Lung (tissue), 12 donors: ENCODE measurements around the gene KIAA0232. TPM values are rescaled to one million over a fixed set of nuclear protein-coding genes. Genes with fewer than 3 reads are reported as not detected.
"Not testable (repeated sequence)": the region's sequence is repeated elsewhere in the genome, so short reads cannot be mapped to it uniquely, and the experiment has no call there.

Experiments used
- ATAC-seq: fragments of 200-7000 bp; cut with Tn5 transposase; one replicate; pipeline ENCODE4 v1.9.1; 2020; ENCODE audit warnings: moderate number of reproducible peaks; ENCODE audit not compliant: insufficient read depth, low FRiP score
- DNase-seq, 3 donors: peaks; one replicate each; pipeline ENCODE4 v3.0.0-alpha.2; 2013 to 2017
- H3K27ac ChIP-seq, 2 donors: one replicate each; pipeline ENCODE4 v1.5.1; 2013; ENCODE audit warnings: mild to moderate bottlenecking in 2 of 2, moderate library complexity in 2 of 2, control low read depth in 1 of 2, inconsistent platforms in 1 of 2, low read depth in 1 of 2, low read length in 1 of 2
- H3K27me3 ChIP-seq, 3 donors: one replicate each; pipeline ENCODE4 v1.5.1; 2013; ENCODE audit warnings: low read length in 2 of 3; ENCODE audit not compliant: control insufficient read depth in 3 of 3, insufficient read depth in 3 of 3
- H3K36me3 ChIP-seq, 4 donors: one replicate each; pipeline ENCODE4 v1.5.1; 2013; ENCODE audit warnings: low read length in 4 of 4, mild to moderate bottlenecking in 1 of 4, moderate library complexity in 1 of 4; ENCODE audit not compliant: control insufficient read depth in 4 of 4, insufficient read depth in 4 of 4
- H3K4me1 ChIP-seq, 5 donors: one replicate each; pipeline ENCODE4 v1.5.1; 2013; ENCODE audit warnings: low read length in 5 of 5, mild to moderate bottlenecking in 2 of 5, moderate library complexity in 1 of 5; ENCODE audit not compliant: control insufficient read depth in 5 of 5, insufficient read depth in 5 of 5
- H3K4me3 ChIP-seq: one replicate; pipeline ENCODE4 v1.5.1; 2013; ENCODE audit warnings: mild to moderate bottlenecking, control low read depth, moderate library complexity
- H3K9ac ChIP-seq, 2 donors: one replicate each; pipeline ENCODE4 v1.5.1; 2013; ENCODE audit warnings: low read length in 2 of 2, control low read depth in 1 of 2; ENCODE audit not compliant: insufficient read depth in 1 of 2
- H3K9me3 ChIP-seq, 4 donors: one replicate each; pipeline ENCODE4 v1.5.1; 2013; ENCODE audit warnings: low read length in 3 of 4, mild to moderate bottlenecking in 1 of 4, moderate library complexity in 1 of 4; ENCODE audit not compliant: control insufficient read depth in 4 of 4, insufficient read depth in 3 of 4
- CTCF ChIP-seq: IDR thresholded peaks from 2 replicates; pipeline ENCODE4 v1.5.1; 2012; ENCODE audit warnings: mild to moderate bottlenecking; ENCODE audit errors: control extremely low read depth, extremely low read depth
- WGBS, 2 donors: extraction: QIAGEN DNeasy Blood & Tissue Kit; methylation state at CpG; one replicate each; pipeline ENCODE4 v1.1.7; 2013; 5-methylcytosine and 5-hydroxymethylcytosine counted together
- polyA plus RNA-seq, 2 donors: library from polyadenylated mRNA; stranded (reverse); fragments of 200-250 nt; gene quantifications; one replicate each; pipeline ENCODE4 v1.2.1, GENCODE V29; 2013
- total RNA-seq, 2 donors: library from RNA; depleted of rRNA in 1 of 2; stranded (reverse); fragments of >200 nt in 1 of 2; gene quantifications; one replicate each; pipeline ENCODE4 v1.2.1, GENCODE V29; 2014 to 2021
- donor health status: control.
- donor health status: control.
- donor health status: Bipolar disorder and iron deficiency.
- donor health status: healthy.
- donor health status: DM: yes; HTN: yes; CAD: no.

Gene KIAA0232
- total and polyA plus RNA-seq, 4 donors = 6.8 to 34.6 (median 18.7) TPM

DNA sequence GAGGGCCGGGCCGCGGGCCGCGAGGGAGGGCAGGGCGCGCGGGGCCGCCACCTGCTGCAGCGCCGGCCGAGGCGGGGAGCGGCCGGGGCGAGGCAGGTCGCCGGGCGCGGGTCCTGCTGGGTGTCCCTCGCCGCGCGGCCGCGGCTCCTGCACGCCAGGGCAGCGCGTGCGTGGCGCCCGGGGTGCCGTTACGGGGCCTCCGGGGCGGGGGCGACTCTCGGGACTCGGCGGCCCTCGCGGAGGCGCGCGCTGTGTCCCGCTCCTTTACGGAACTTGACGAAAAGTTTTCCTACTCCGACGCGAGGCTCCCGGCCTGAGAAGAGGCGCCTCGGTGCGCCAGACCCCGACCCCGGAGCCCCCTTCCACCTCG, 127.4 kb downstream of the KIAA0232 start:
- WGBS, 2 donors = 0% methylated on average over 14 to 58 of the region's 58 CpGs
- H3K9ac ChIP-seq = no peak overlapping the region
- H3K4me3 ChIP-seq = peak overlapping the region; percentile 81
- H3K4me1 ChIP-seq = peaks cover 0 to 25% (median 9%) of the 10 kb centered on the region in 5 donors
- H3K36me3 ChIP-seq = no peaks in the 10 kb centered on the region
- DNase-seq (no peak), ATAC-seq (no peak)
- no peak for TF ChIP-seq CTCF
- H3K27me3 ChIP-seq = no peaks in the 10 kb centered on the region
- H3K9me3 ChIP-seq = no peaks in the 10 kb centered on the region
- H3K27ac ChIP-seq = peak overlapping the region; percentile 55 to 78

GRCh38 chr4:6910340-6910959, 127.9 kb downstream of the KIAA0232 start:
- peak overlapping the region; percentile 81 for H3K4me3 ChIP-seq
- no peak for TF ChIP-seq CTCF
- no peak for ATAC-seq
- H3K9ac ChIP-seq = no peak overlapping the region
- no peak for DNase-seq
- peak overlapping the region in 1 of 2 donors; percentile 78 for H3K27ac ChIP-seq
- H3K27me3 ChIP-seq = no peaks in the 10 kb centered on the region
- no peaks in the 10 kb centered on the region for H3K36me3 ChIP-seq
- H3K9me3 ChIP-seq = no peaks in the 10 kb centered on the region
- 18 to 24% methylated on average over 29 to 31 of the region's 31 CpGs for whole genome bisulfite sequencing, 2 donors
- H3K4me1 ChIP-seq = peaks cover 0 to 28% (median 9%) of the 10 kb centered on the region in 5 donors

DNA sequence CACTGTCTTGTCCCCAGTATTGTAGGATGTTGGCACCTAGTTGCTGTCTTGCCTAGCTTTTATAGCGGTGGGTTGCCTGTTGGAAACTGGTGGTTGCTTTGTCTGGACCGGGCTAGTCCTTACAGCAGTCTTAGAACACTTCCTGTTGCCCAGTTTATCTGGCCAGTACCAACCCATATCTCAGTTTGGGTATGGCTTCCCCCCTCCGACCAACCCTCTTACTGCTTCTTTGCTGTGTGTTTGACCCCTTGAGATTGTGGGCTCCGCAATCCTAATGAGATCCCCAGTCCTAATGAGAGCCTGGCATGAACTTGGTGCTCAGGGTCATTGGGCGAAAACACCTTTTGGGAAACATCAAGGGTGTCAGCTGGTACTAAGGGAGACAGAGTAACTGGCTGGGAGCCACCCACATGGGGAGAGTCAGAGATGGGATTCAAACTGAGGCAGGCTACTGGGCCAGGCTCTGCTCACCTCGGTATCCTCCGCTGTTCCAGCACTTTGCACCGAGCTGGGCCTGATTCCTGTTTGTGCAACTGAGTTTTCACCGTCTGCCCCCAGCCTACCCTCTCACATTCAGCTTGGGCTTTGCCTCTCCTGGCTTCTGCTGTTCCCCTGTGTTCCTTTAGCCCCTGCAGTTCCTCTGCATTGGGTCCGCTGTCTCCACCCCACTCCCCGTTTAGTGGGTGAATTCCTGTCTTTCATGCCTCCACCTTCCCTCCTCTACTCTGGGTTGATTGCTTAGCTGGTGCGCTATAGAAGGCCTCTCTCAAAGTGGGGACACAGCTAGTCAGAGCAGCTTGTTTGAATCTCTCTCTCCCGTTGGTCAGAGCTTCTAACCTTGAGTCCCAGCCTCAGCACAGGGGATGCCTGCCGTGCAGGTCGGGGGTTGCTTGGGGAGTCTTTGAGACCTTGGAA, 128.7 kb downstream of the KIAA0232 start:
- no peaks in the 10 kb centered on the region for H3K36me3 ChIP-seq
- H3K9ac ChIP-seq = no peak overlapping the region
- ATAC-seq (no peak), DNase-seq (no peak)
- no peak for TF ChIP-seq CTCF
- H3K4me1 ChIP-seq = peaks cover 0 to 31% (median 9%) of the 10 kb centered on the region in 5 donors
- no peak overlapping the region for H3K27ac ChIP-seq
- WGBS, 2 donors = 85 to 88% methylated on average over 15 of the region's 15 CpGs
- H3K9me3 ChIP-seq = no peaks in the 10 kb centered on the region
- H3K27me3 ChIP-seq = no peaks in the 10 kb centered on the region
- no peak overlapping the region for H3K4me3 ChIP-seq

- not testable (repeated sequence) for H3K9ac ChIP-seq, H3K4me3 ChIP-seq, H3K27ac ChIP-seq, ATAC-seq, DNase-seq, H3K9me3 ChIP-seq, H3K36me3 ChIP-seq, H3K27me3 ChIP-seq
- WGBS, 2 donors = 87% methylated on average over 10 of the region's 10 CpGs
- peaks cover 4 to 37% (median 9%) of the 10 kb centered on the region in 5 donors for H3K4me1 ChIP-seq
Observed at GRCh38 chr4:6911917-6912316, 129.4 kb downstream of the KIAA0232 start.
